Mucosa of stomach (tissue), 1 donor: Measurements from ENCODE around the gene PRAMEF12.
"Not testable (repeated sequence)": the region's sequence is repeated elsewhere in the genome, so short reads cannot be mapped to it uniquely, and the experiment has no call there.

Experiments used
- H3K27me3 ChIP-seq: one replicate; pipeline ENCODE4 v1.7.0; 2013; ENCODE audit warnings: mild to moderate bottlenecking, low read length; ENCODE audit not compliant: control insufficient read depth, insufficient read depth
- H3K36me3 ChIP-seq: one replicate; pipeline ENCODE4 v1.7.0; 2013; ENCODE audit warnings: low read length; ENCODE audit not compliant: control insufficient read depth, insufficient read depth
- H3K4me1 ChIP-seq: one replicate; pipeline ENCODE4 v1.7.0; 2013; ENCODE audit warnings: mild to moderate bottlenecking, low read length; ENCODE audit not compliant: control insufficient read depth, insufficient read depth
- H3K4me3 ChIP-seq: one replicate; pipeline ENCODE4 v1.7.0; 2013; ENCODE audit warnings: low read length
- H3K9ac ChIP-seq: one replicate; pipeline ENCODE4 v1.7.0; 2013; ENCODE audit warnings: mild to moderate bottlenecking, low read length, moderate library complexity
- H3K9me3 ChIP-seq: one replicate; pipeline ENCODE4 v1.7.0; 2013; ENCODE audit warnings: mild to moderate bottlenecking, low read length, moderate library complexity; ENCODE audit not compliant: control insufficient read depth
- donor health status: Pancreatic carcinoma.

Gene PRAMEF12

DNA sequence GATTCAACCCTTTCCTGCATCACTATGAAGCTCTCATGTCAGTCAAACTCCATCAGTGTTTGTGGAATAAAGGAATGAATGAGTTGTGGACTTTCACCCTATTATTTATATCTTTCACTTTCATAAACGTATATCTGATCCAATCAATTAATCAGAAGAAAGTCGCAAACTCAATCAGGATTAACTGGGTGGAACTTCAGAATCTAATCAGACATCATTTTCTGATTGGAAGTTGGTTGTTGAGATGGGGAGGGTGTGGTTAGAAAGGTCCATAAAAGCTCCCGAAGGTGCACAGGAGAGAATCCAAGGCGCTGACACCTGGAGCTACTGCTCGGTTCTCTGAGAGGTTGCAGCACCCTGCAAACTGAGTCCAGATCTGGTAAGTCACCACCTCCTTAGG is at the start of gene PRAMEF12:
Gene PRAMEF12 (plus strand): TSS at position 301 of the 400 bp plus-strand sequence. CDS start 1,130 bp downstream, outside the sequence.
- Histone ChIP-seq H3K36me3 (no peaks in the 10 kb centered on the region), H3K27me3 (no peaks in the 10 kb centered on the region), H3K9me3 (no peaks in the 10 kb centered on the region), H3K4me3 (no peak within 1 kb of the TSS), H3K9ac (no peak within 1 kb of the TSS), H3K4me1 (no peaks in the 10 kb centered on the region)

- H3K9me3 ChIP-seq: no peaks in the 10 kb centered on the region
- H3K36me3 ChIP-seq: no peaks in the 10 kb centered on the region
- no peak overlapping the region for H3K4me3 ChIP-seq
- H3K9ac ChIP-seq: no peak overlapping the region
- H3K27me3 ChIP-seq: peaks cover 6% of the 10 kb centered on the region
- H3K4me1 ChIP-seq: no peaks in the 10 kb centered on the region
Observed at GRCh38 chr1:12728391-12728790, 45.1 kb upstream of the PRAMEF12 start.

DNA sequence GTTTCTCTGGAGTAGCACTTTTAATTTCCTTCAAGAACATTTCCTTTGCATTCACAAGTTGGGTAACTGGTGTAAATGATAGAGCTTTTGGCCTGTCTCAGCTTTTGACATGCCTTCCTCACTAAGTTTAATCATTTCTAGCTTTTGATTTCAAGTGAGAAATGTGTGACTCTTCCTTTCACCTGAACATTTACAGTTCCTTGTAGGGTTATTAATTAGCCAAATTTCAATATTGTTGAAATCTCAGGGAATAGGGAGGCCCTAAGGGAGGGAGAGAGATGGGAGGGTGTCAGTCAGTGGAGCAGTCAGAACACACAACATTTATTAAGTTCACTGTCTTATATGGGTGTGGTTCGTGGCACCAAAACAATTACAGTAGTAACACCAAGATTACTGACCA is 43.4 kb upstream of the PRAMEF12 start:
- H3K27me3 ChIP-seq: peaks cover 6% of the 10 kb centered on the region
- no peaks in the 10 kb centered on the region for H3K4me1 ChIP-seq
- no peak overlapping the region for H3K4me3 ChIP-seq
- no peaks in the 10 kb centered on the region for H3K36me3 ChIP-seq
- no peaks in the 10 kb centered on the region for H3K9me3 ChIP-seq
- no peak overlapping the region for H3K9ac ChIP-seq

GRCh38 chr1:12731084-12731483 is 42.5 kb upstream of the PRAMEF12 start:
- not testable (repeated sequence) for H3K4me1 ChIP-seq, H3K36me3 ChIP-seq, H3K4me3 ChIP-seq, H3K9me3 ChIP-seq, H3K27me3 ChIP-seq, H3K9ac ChIP-seq

- Histone ChIP-seq H3K4me3 (no peak overlapping the region), H3K27me3 (no peaks in the 10 kb centered on the region), H3K9me3 (no peaks in the 10 kb centered on the region), H3K9ac (no peak overlapping the region), H3K4me1 (no peaks in the 10 kb centered on the region), H3K36me3 (no peaks in the 10 kb centered on the region)
Observed at GRCh38 chr1:12734651-12735050, 38.9 kb upstream of the PRAMEF12 start.

GRCh38 chr1:12738934-12739333 is 34.6 kb upstream of the PRAMEF12 start:
- Histone ChIP-seq H3K27me3 (no peaks in the 10 kb centered on the region), H3K9ac (no peak overlapping the region), H3K4me3 (no peak overlapping the region), H3K9me3 (no peaks in the 10 kb centered on the region), H3K36me3 (no peaks in the 10 kb centered on the region), H3K4me1 (no peaks in the 10 kb centered on the region)

GRCh38 chr1:12739613-12740012 is 33.9 kb upstream of the PRAMEF12 start:
- Histone ChIP-seq H3K4me3 (no peak overlapping the region), H3K9ac (no peak overlapping the region), H3K36me3 (no peaks in the 10 kb centered on the region), H3K9me3 (no peaks in the 10 kb centered on the region), H3K4me1 (no peaks in the 10 kb centered on the region), H3K27me3 (no peaks in the 10 kb centered on the region)

DNA sequence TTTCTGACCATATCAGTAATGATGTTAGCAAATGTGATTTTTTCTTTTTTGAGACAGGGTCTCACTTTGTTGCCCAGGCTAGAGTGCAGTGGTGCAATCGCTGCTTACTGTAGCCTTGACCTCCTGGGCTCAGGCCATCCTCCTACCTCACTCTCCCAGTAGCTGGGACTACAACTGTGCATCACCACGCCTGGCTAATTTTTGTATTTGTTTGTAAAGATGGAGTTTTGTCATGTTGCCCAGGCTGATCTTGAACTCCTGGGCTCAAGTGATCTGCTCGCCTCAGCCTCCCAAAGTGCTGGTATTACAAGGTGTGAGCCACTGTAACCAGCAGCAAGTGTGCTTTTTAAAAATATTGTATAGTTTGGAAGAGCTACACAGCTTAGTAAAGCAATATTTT is 31.6 kb upstream of the PRAMEF12 start:
- no peaks in the 10 kb centered on the region for H3K27me3 ChIP-seq
- H3K9ac ChIP-seq: no peak overlapping the region
- no peaks in the 10 kb centered on the region for H3K4me1 ChIP-seq
- H3K4me3 ChIP-seq: no peak overlapping the region
- H3K36me3 ChIP-seq: no peaks in the 10 kb centered on the region
- no peaks in the 10 kb centered on the region for H3K9me3 ChIP-seq

DNA sequence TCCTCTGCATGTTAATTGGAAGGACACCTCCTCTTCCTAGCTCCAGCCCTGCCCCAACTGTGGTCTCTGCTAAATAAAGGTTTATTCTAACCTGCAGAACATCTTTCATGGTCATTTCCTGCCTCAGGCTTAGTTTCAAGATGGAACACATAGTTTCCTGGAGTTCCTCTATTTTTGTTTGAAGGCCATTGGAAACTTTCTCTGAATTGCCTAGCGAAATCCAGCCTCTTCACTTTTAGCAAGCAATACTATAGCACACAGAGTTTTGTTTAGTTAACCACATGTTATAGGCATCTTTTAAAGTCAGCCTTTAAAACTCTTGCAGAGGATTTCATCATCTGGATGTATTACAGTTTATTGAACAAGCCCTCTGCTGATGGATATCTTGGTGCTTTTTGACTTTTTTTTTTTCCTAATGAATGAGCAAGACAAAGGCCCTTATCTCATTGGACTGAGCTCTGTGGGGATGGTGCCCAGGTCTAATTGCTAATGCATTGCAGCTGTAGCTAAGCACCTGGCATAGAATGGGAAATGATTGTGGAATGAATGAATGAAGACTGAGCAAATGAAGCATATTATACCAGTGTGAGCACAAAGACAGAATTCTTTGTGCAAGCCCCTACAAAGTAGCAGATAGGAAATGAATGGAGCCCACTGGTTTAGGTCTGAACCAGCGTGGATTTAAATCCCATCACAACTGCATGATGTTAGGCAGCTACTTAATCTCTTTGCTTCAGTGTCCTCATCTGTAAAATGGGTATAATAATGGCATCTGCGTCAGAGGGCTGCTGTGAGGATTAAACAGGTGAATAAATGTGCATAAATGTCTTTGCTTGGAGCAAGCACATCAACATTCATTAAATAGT is 28.2 kb upstream of the PRAMEF12 start:
- Histone ChIP-seq H3K36me3 (no peaks in the 10 kb centered on the region), H3K4me3 (no peak overlapping the region), H3K4me1 (no peaks in the 10 kb centered on the region), H3K9me3 (no peaks in the 10 kb centered on the region), H3K9ac (no peak overlapping the region), H3K27me3 (no peaks in the 10 kb centered on the region)

DNA sequence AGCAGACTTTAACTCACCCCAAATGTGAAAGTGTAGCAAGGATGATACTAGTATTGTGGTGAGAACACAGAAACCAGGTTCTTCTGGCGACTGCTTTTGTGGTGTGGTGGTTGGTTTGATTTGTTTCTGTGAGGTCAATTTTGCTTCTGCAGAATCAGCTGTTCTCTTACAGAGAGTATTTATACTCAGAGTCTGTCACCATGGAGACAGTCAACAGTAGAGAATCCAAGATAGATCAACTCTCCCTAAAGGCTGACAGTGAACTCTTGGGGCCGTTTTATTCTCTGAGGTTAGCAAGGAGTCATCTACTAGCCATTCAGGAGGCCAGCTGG is 27.6 kb upstream of the PRAMEF12 start, which contains the start of gene CFAP107:
Gene CFAP107 (plus strand): TSS at position 209 of the 332 bp plus-strand sequence. CDS start 231 bp downstream, outside the sequence.
- H3K4me1 ChIP-seq: no peaks in the 10 kb centered on the region
- no peak within 1 kb of the TSS for H3K4me3 ChIP-seq
- H3K27me3 ChIP-seq: no peaks in the 10 kb centered on the region
- no peaks in the 10 kb centered on the region for H3K9me3 ChIP-seq
- no peaks in the 10 kb centered on the region for H3K36me3 ChIP-seq
- H3K9ac ChIP-seq: no peak within 1 kb of the TSS

- Histone ChIP-seq H3K9me3 (no peaks in the 10 kb centered on the region), H3K27me3 (no peaks in the 10 kb centered on the region), H3K9ac (no peak overlapping the region), H3K4me1 (no peaks in the 10 kb centered on the region), H3K36me3 (no peaks in the 10 kb centered on the region), H3K4me3 (no peak overlapping the region)
Observed at GRCh38 chr1:12748778-12749355, 24.7 kb upstream of the PRAMEF12 start.

DNA sequence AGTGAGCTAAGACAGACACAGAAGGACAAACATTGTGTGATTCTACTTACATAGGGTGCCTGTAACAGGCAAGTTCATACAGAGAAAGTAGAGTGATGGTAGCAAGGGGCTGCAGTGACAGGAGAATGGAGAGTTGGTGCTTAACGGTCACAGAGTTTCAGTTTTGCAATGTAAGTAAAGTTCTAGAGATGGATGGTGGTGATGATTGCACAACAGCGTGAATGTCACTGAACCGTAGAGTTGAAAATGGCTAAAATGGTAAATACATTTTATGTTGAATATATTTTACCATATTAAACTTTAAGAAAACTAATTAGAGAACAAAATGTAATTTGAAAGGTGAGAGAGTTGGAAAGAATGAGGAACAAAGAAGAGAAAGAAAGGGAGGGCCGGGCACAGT is 18.8 kb upstream of the PRAMEF12 start:
- Histone ChIP-seq H3K4me1 (no peaks in the 10 kb centered on the region), H3K9me3 (no peaks in the 10 kb centered on the region), H3K4me3 (no peak overlapping the region), H3K27me3 (no peaks in the 10 kb centered on the region), H3K36me3 (no peaks in the 10 kb centered on the region), H3K9ac (no peak overlapping the region)
